BJ (cell line): ENCODE results near the gene EDEM2. TPM values are rescaled to one million over a fixed set of nuclear protein-coding genes. Genes with fewer than 3 reads are reported as not detected.

Experiments
- CTCF ChIA-PET: fragments of 350-600 bp; formaldehyde crosslinking; extraction: SDS; loops from one replicate; lab custom pipeline; 2021; ENCODE audit warnings: antibody characterized with exemption, inconsistent platforms; lab: Yijun Ruan, JAX
- POLR2A ChIA-PET: fragments of 300-600 bp; sonication (Branson Sonifier 250); formaldehyde crosslinking; extraction: SDS; loops from one replicate; lab custom pipeline; 2021; ENCODE audit warnings: antibody characterized with exemption; lab: Charles Lee
- DNase-seq: peaks from one replicate; pipeline ENCODE4 v3.0.0-alpha.2; 2011; ENCODE audit warnings: low read depth
- H3K27me3 ChIP-seq: 2 replicates; pipeline ENCODE4 v1.6.0; 2011; ENCODE audit warnings: low read length; ENCODE audit not compliant: control insufficient read depth, insufficient read depth
- H3K36me3 ChIP-seq: 2 replicates; pipeline ENCODE4 v1.5.1; 2011; ENCODE audit warnings: low read length; ENCODE audit not compliant: control insufficient read depth, insufficient read depth
- H3K4me3 ChIP-seq: 2 replicates; pipeline ENCODE4 v1.5.1; 2011; ENCODE audit warnings: low read depth, mild to moderate bottlenecking, control low read depth, low read length
- polyA plus RNA-seq: library from polyadenylated mRNA; depleted of rRNA; stranded (reverse); fragments of >200 nt; gene quantifications from 2 replicates; pipeline ENCODE4 v1.2.3, GENCODE V29; 2011
- TF ChIP-seq, protein P1 (sequence below): IDR thresholded peaks from 2 replicates; pipeline ENCODE4 v1.5.1; 2011; ENCODE audit warnings: low read depth, mild to moderate bottlenecking, control low read depth, inconsistent platforms, low read length, moderate library complexity; ENCODE audit not compliant: insufficient read depth

EDEM2 gene
- polyA plus RNA-seq, 1 experiment = 24.7 TPM

DNA sequence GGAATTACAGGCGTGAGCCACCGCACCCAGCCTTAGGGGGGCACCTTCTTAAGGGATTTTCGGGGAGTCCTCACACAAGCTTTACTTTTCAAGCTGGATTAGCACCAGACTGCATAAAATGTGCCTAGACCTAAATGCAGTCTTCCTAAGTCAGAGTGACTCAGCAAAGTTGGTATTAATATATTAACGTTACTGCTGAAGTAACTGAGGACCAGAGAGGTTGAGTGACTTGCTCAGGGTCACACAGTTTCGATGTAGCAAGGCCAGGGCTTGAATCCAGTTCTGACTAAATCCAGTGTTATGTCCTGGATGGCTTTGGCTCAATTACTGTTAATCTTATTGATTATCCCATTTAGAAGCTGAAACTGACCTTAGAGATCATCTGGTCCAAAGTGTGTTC, 13.4 kb downstream of the EDEM2 start:
- CTCF ChIA-PET = interaction anchor here (0.6 kb wide), 1 partner anchor 98 kb away, joined by 3 read pairs; no protein-coding TSS in a partner anchor
- TF ChIP-seq, protein P1, sequence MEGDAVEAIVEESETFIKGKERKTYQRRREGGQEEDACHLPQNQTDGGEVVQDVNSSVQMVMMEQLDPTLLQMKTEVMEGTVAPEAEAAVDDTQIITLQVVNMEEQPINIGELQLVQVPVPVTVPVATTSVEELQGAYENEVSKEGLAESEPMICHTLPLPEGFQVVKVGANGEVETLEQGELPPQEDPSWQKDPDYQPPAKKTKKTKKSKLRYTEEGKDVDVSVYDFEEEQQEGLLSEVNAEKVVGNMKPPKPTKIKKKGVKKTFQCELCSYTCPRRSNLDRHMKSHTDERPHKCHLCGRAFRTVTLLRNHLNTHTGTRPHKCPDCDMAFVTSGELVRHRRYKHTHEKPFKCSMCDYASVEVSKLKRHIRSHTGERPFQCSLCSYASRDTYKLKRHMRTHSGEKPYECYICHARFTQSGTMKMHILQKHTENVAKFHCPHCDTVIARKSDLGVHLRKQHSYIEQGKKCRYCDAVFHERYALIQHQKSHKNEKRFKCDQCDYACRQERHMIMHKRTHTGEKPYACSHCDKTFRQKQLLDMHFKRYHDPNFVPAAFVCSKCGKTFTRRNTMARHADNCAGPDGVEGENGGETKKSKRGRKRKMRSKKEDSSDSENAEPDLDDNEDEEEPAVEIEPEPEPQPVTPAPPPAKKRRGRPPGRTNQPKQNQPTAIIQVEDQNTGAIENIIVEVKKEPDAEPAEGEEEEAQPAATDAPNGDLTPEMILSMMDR = no peak
- POLR2A ChIA-PET = no interaction called here
- Histone ChIP-seq H3K27me3 (no peaks in the 10 kb centered on the region), H3K36me3 (peaks cover 12% of the 10 kb centered on the region), H3K4me3 (no peak overlapping the region)
- no peak for DNase-seq

DNA sequence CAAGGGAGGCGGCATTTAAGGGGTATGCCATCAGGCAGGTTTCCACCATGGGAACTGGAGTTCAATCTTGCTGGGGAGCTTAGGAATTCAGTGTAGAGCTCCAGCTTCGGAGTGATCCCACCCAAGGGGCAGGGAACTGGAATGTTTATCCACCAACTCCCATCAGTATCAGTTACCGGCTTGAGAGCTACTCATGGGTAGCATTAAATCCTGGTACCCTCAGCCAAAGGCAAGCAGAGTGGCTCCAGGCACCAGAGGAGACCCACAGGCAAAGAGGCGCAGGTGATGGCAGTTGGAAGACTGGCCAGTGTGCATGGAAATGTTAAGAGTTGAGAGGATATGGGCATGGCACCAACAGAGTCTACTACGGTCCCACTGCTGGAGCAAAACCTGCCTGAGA, 14.1 kb downstream of the EDEM2 start:
- Histone ChIP-seq H3K27me3 (no peaks in the 10 kb centered on the region), H3K36me3 (peaks cover 12% of the 10 kb centered on the region), H3K4me3 (no peak overlapping the region)
- ChIA-PET CTCF (no interaction called here), POLR2A (no interaction called here)
- TF ChIP-seq, protein P1 = no peak
- DNase-seq = no peak

DNA sequence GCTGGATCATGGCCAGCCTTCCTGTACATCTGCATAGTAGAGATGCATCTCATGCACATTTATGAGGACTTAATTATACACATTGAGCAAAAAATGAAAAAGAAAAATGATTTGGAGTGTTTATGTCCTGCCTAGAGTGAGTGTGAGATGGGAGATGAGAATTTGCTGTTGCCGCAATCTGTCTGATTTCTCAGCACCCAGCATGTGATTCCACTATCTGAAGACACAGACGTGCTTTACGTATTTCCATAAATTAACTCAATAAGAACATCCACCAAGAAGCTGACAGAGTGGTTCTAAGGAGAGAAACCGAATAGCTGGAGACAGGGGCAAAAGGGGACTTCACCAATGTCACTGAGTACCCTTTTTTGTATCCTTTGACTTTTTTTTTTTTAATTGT, 15.2 kb downstream of the EDEM2 start:
- TF ChIP-seq, protein P1 = no peak
- peaks cover 9% of the 10 kb centered on the region for H3K36me3 ChIP-seq
- DNase-seq = no peak
- ChIA-PET POLR2A (no interaction called here), CTCF (interaction anchor here (1.4 kb wide), 1 partner anchor 36 kb away, joined by 5 read pairs; no protein-coding TSS in a partner anchor)
- H3K27me3 ChIP-seq = no peaks in the 10 kb centered on the region
- no peak overlapping the region for H3K4me3 ChIP-seq

DNA sequence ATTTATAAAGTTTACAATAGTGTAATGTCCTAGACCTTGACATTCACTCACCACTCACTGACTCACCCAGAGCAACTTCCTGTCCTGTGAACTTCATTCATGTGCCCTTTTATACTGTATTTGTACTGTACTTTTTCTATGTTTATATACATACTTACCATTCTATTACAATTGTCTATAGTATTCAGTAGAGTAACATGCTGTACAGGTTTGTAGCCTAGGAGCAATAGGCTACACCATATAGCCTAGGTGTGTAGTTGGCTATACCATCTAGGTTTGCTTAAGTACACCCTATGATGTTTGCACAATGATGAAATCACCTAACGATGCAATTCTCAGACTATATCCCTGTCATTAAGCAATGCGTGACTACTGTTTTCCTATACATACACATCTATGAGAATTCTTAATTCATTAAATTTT, 17.5 kb downstream of the EDEM2 start:
- TF ChIP-seq, protein P1 = no peak
- DNase-seq = no peak
- peaks cover 9% of the 10 kb centered on the region for H3K36me3 ChIP-seq
- POLR2A ChIA-PET = no interaction called here
- H3K27me3 ChIP-seq = no peaks in the 10 kb centered on the region
- no peak overlapping the region for H3K4me3 ChIP-seq
- CTCF ChIA-PET = interaction anchor here (1.6 kb wide), 1 partner anchor 34 kb away, joined by 3 read pairs; no protein-coding TSS in a partner anchor

DNA sequence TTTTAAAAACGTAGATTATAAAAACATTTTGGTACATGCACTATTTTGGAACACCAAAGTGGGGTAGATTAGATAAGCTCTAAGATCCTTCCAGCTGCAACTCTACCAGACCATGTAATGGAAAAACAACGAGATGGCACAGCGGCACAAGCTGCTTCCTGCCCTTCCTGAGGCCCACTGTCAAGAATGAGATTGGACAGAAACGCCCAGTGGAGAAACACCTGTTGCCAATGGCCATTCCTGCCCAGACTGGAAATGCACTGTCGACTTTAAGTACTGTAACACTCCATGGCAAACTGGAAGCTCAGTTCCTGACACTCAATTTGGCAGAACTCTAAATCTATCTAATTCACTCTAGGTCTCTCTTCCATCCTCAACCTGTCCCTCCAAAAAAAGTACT, 21.4 kb downstream of the EDEM2 start:
- Histone ChIP-seq H3K36me3 (peaks cover 12% of the 10 kb centered on the region), H3K4me3 (no peak overlapping the region), H3K27me3 (no peaks in the 10 kb centered on the region)
- POLR2A ChIA-PET = no interaction called here
- CTCF ChIA-PET = interaction anchor here (0.6 to 1.4 kb wide), 4 partner anchors 12 to 251 kb away, joined by 3 read pairs; no protein-coding TSS in a partner anchor
- DNase-seq = no peak
- TF ChIP-seq, protein P1 = no peak
